Effector memory CD8-positive, alpha-beta T cell (primary cell): Measurements from ENCODE around the gene LDB3.

ENCODE experiments used
- ATAC-seq: fragments of 150-1000 bp; cut with Tn5 transposase; replicated peaks from 2 replicates; pipeline ENCODE4 v1.10.0; 2021; ENCODE audit warnings: mild to moderate bottlenecking, moderate library complexity
- DNase-seq, 3 experiments: peaks; one replicate each; pipeline ENCODE4 v3.0.0; 2021
- H3K27ac Mint-ChIP-seq, 2 donors: one replicate each; pipeline ENCODE4 v1.8.0; 2022; ENCODE audit warnings: mild to moderate bottlenecking in 2 of 2, mixed read lengths in 2 of 2, moderate library complexity in 2 of 2
- H3K27me3 Mint-ChIP-seq, 2 donors: one replicate each; pipeline ENCODE4 v1.8.0; 2022; ENCODE audit warnings: mixed read lengths in 2 of 2
- H3K36me3 Mint-ChIP-seq: one replicate; pipeline ENCODE4 v1.8.0; 2022; ENCODE audit warnings: mild to moderate bottlenecking, moderate library complexity, mixed read lengths; ENCODE audit not compliant: insufficient read depth
- H3K4me1 Mint-ChIP-seq, 2 donors: one replicate each; pipeline ENCODE4 v1.8.0; 2022; ENCODE audit warnings: low read depth in 2 of 2, mixed read lengths in 2 of 2
- H3K4me3 Mint-ChIP-seq, 2 donors: one replicate each; pipeline ENCODE4 v1.8.0; 2022; ENCODE audit warnings: mild to moderate bottlenecking in 2 of 2, mixed read lengths in 2 of 2, moderate library complexity in 2 of 2
- H3K9me3 Mint-ChIP-seq, 2 donors: one replicate each; pipeline ENCODE4 v1.8.0; 2022; ENCODE audit warnings: mixed read lengths in 2 of 2

Gene LDB3

DNA sequence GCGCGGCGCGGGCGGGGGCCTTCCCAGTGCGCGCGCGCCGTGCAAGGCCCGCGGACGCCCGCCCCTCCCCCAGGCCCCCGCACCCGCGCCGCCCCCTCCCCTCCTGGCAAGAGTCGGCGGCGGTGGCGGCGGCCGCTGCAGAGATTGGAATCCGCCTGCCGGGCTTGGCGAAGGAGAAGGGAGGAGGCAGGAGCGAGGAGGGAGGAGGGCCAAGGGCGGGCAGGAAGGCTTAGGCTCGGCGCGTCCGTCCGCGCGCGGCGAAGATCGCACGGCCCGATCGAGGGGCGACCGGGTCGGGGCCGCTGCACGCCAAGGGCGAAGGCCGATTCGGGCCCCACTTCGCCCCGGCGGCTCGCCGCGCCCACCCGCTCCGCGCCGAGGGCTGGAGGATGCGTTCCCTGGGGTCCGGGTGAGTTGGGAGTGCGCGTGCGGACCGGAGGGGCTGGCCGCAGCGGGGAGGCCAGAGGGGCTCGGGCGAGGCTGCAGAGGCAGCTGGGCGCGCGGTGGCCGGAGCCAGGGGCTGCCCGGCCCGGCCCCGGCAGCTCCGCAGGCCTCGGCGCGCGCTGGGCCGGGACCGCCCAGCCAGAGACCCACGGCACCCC is 88.3 kb downstream of the LDB3 start, which contains the start of gene BMPR1A:
Gene BMPR1A (plus strand): TSS at position 109 of the 602 bp plus-strand sequence. CDS start 119,400 bp downstream, outside the sequence.
- Mint-ChIP-seq H3K4me1 (peaks cover 25 to 32% of the 10 kb centered on the region in 2 donors), H3K27me3 (no peaks in the 10 kb centered on the region), H3K4me3 (peak within 1 kb of the TSS; percentile 86 to 87), H3K9me3 (no peaks in the 10 kb centered on the region), H3K27ac (peak within 1 kb of the TSS; percentile 75 to 85), H3K36me3 (peaks cover 5% of the 10 kb centered on the region)
- DNase-seq = no peak
- ATAC-seq = peak; percentile 53

DNA sequence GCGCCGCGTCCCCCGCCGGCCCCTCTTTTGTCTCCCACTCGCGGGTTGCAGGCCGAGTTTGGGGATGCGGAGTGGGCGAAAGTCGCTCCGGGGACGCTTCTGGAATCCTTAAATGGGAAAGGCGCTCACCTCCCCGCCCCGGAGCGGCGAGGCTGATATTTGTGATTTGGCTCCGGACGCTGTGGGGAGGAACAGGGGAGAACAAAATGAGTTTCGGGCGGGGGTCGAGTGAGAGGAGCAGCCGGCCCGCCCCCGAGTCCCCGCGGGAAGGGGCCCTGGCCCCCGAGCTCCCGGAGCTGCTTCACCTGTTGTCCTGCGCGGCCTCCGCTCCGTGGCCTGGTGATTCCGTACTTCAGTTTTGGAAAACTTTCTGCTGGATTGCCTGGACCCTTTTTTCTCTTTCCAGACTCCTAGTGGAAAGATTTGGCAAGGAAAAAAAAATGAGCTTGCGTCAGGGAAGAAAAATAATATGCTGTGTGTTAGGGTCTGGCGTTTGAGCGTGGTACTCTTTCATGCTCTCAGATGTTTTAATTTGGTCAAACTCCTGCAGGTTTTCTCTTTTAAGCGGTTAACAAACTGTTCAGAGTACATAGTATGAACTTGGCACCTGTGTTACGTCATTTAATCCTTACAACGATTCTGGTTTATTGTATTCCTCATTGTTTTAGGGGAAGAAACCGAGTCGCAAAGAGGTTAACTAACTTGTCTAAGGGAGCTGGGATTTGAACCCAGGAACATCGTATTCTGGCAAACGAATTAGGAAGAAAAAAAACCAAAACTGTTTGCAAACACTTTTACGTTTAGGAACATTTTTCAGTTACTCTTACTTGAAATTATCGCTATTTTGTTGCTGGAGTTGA is 89.0 kb downstream of the LDB3 start:
- H3K4me1 Mint-ChIP-seq = peaks cover 27 to 32% of the 10 kb centered on the region in 2 donors
- H3K4me3 Mint-ChIP-seq = peak overlapping the region; percentile 86 to 87
- H3K27ac Mint-ChIP-seq = peak overlapping the region; percentile 75 to 85
- no peaks in the 10 kb centered on the region for H3K27me3 Mint-ChIP-seq
- no peaks in the 10 kb centered on the region for H3K9me3 Mint-ChIP-seq
- DNase-seq (peak in 1 of 3 experiments; percentile 4), ATAC-seq (no peak)
- H3K36me3 Mint-ChIP-seq = peaks cover 5% of the 10 kb centered on the region

DNA sequence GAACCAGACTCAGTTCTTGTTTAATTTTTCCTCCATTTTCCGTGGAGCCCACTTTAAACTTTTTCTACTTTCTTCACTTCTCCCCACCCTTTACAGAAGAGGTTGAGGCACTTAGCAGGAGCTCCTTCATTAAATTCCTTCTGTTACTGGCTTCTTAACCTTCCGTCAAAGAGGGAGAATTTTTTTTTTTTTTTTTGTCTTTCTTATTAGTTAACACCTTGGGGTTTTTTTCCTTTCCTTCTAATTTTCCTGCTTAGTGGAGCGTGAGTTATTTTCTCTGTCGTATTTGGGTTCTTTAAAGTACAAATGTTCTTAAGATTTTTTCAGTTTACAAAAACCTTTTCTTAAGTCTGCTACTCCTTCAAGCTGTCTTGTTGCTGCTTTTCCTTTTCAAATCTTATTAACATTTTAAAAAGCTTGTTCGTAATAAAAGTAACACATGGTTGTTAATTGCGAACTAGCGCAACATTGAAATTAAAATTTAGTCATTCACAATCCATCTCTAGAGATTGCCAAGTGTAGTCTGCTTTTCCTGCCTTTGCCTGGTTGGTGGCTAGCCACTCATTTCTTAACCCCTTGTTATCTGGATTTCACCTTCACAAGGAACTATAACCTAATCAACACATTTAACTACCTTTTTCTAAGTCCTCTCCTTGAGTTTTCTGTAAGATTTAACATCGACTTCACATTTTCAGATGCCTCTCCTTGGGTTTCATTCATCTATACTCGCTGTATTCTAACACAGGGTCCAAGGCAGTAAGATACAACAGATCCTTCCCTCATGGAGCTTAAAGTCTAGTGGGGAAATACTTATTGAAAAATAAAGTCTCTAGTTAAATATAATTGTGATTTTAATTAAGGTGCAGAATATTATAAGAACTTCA is 90.1 kb downstream of the LDB3 start:
- H3K27me3 Mint-ChIP-seq = no peaks in the 10 kb centered on the region

DNA sequence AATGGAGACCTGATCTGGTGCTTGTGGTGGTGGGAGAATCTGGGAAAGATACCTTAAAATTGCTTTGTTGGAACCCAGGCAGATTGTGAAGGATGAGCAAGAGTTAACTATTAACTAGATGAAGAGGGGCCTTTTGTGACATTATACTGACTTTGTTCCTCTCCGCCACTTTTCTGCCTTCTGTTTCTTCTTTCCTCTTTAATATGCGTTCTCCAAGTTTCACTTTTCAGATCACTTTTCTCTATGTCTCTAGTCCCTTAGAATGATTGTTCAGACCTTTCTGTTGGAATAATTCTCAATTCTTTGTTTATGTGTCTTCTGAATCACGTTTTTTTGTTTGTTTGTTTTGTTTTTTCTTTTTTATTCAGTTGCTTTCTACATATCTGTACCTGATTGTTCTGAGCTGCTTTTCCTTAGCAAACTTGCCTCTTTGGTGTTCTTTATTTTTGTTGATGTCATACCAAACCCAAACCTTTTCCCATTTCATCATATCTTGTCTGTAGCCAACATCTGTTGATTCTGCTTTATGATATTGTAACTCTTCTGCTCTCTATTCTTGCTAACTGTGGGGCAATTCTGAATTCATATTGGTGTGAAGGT is 90.9 kb downstream of the LDB3 start:
- no peaks in the 10 kb centered on the region for H3K27me3 Mint-ChIP-seq
- ATAC-seq (no peak), DNase-seq (no peak)
- H3K4me1 Mint-ChIP-seq = peaks cover 27 to 32% of the 10 kb centered on the region in 2 donors
- H3K4me3 Mint-ChIP-seq = peak overlapping the region in 1 of 2 donors; percentile 86
- H3K36me3 Mint-ChIP-seq = peaks cover 5% of the 10 kb centered on the region
- no peak overlapping the region for H3K27ac Mint-ChIP-seq
- H3K9me3 Mint-ChIP-seq = no peaks in the 10 kb centered on the region

More for the DNA sequence above, 90.1 kb downstream of the LDB3 start:
- ATAC-seq (no peak), DNase-seq (no peak)
- H3K36me3 Mint-ChIP-seq = peaks cover 5% of the 10 kb centered on the region
- no peaks in the 10 kb centered on the region for H3K9me3 Mint-ChIP-seq
- peak overlapping the region; percentile 86 to 87 for H3K4me3 Mint-ChIP-seq
- peaks cover 27 to 32% of the 10 kb centered on the region in 2 donors for H3K4me1 Mint-ChIP-seq
- no peak overlapping the region for H3K27ac Mint-ChIP-seq

DNA sequence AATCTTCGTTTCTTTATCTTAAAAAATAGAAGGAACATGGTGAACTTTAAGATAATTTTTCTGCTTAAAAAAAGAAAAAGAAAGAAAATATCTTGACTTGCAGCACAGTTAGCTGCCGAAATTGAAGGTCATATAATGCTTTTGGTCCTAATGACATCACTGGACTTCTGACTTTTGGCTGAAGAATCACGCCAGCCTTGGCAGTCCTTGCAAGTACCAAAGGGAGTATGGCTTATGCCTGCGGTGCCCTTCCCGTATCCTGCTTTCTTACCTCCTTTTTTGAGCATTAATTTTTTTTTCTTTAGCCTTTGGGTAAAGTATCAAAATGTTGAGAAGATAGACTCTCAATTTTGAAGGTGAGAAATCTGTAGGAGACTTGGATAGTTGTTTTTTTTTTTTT is 95.1 kb downstream of the LDB3 start:
- no peak for ATAC-seq
- no peak for DNase-seq
- H3K36me3 Mint-ChIP-seq = peaks cover 4% of the 10 kb centered on the region
- no peaks in the 10 kb centered on the region for H3K27me3 Mint-ChIP-seq
- peaks cover 20 to 39% of the 10 kb centered on the region in 2 donors for H3K4me1 Mint-ChIP-seq
- H3K4me3 Mint-ChIP-seq = no peak overlapping the region
- H3K27ac Mint-ChIP-seq = no peak overlapping the region
- H3K9me3 Mint-ChIP-seq = no peaks in the 10 kb centered on the region

DNA sequence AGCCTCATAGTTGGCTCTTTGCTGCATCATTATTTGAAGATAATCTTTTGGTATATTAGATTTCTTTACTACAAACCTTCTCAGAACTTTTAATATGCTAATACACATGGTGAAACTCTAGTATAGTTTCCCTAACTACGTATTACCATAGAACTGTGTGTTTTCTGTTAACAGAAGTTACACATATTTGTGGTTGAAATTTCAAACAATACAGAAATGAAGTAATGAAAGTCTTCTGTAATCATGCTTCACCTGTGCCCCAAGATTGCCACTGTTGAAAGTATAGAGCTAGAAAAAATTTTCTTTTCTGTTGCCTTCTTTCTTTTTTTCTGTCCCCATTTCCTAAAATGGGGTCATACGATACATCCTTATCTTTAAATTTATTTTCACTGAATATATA is 97.2 kb downstream of the LDB3 start:
- ATAC-seq (no peak), DNase-seq (no peak)
- no peak overlapping the region for H3K4me3 Mint-ChIP-seq
- peaks cover 4% of the 10 kb centered on the region for H3K36me3 Mint-ChIP-seq
- no peaks in the 10 kb centered on the region for H3K27me3 Mint-ChIP-seq
- H3K4me1 Mint-ChIP-seq = peaks cover 26 to 42% of the 10 kb centered on the region in 2 donors
- peak overlapping the region in 1 of 2 donors; percentile 12 for H3K27ac Mint-ChIP-seq
- H3K9me3 Mint-ChIP-seq = no peaks in the 10 kb centered on the region

DNA sequence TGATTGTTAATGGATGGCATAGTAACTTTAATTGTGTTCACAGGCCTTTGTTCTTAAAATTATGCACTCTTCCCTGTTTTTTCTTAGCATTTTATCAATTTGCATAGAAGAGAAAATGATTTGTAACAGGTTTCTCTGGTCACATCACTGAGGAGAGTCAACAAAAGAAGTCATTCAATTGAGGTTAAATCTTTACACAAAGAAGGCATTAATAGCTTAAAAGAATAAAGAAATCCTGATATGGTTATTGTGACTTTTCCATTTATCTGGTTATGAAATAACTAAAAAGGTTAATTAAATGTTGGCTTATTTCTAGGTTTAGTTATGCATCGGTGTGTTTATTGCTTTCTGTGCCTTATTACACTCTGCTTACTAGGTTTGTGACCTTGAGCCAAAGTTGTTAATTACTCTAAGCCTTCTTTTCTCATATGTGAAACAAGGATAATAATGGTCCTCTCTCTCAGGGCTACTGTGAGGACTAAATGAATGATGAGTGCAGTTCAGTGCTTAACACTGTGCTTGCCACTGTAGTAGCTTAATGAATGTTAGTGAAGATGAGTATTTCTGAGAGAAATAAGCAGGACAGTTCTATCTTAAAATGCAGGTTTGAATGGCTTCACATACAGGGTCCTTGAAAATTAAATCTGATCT is 100.2 kb downstream of the LDB3 start:
- Mint-ChIP-seq H3K9me3 (no peaks in the 10 kb centered on the region), H3K36me3 (peaks cover 4% of the 10 kb centered on the region), H3K27me3 (no peaks in the 10 kb centered on the region), H3K4me1 (peaks cover 18 to 33% of the 10 kb centered on the region in 2 donors), H3K4me3 (no peak overlapping the region), H3K27ac (no peak overlapping the region)
- DNase-seq = no peak
- ATAC-seq = no peak

DNA sequence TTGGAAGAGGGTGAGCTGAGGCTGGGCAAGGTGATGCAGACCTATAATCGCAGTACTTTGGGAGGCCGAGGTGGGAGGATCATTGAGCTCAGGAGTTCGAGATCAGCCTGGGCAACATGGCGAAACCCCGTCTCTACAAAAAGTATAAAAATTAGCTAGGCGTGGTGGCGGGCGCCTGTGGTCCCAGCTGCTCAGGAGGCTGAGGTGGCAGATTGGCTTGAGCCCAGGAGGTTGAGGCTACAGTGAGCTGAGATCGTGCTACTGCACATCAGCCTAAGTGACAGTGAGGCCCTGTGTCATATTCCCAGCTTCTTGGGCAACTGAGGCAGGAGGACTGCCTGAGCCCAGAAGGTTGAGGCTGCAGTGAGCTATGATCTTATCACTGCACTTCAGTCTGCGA is 101.7 kb downstream of the LDB3 start:
- H3K27ac Mint-ChIP-seq = peak overlapping the region in 1 of 2 donors; percentile 29
- DNase-seq (no peak), ATAC-seq (no peak)
- peaks cover 4% of the 10 kb centered on the region for H3K36me3 Mint-ChIP-seq
- H3K4me3 Mint-ChIP-seq = peak overlapping the region in 1 of 2 donors; percentile 36
- no peaks in the 10 kb centered on the region for H3K9me3 Mint-ChIP-seq
- peaks cover 18 to 29% of the 10 kb centered on the region in 2 donors for H3K4me1 Mint-ChIP-seq
- no peaks in the 10 kb centered on the region for H3K27me3 Mint-ChIP-seq

DNA sequence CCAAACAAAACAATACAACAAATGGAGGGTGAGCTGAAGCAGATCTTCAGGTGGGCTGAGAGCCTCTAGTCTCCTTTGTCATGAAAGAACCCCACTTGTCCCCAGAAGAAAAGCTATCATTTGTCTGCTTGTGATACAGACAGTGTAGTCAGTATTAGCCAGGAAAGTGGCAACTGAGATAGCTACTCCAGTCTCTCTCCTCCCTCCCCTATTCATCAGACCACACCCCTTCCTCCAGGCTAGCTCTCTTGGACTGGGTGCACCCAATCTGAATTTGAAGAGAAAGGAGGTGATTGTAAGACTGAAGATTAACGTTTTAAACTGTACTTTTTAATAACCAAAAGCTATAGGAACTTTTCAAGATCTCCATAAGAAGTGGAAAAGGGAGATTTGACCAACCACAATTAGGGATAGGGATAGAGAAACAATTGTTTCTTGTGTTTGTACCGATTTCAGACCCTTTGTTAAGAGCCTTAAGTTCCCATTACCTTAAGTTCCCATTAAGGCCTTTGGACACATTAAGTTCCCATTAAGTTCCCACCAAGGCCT is 102.2 kb downstream of the LDB3 start:
- no peak for DNase-seq
- Mint-ChIP-seq H3K27me3 (no peaks in the 10 kb centered on the region), H3K27ac (no peak overlapping the region), H3K4me1 (peaks cover 18 to 28% of the 10 kb centered on the region in 2 donors), H3K36me3 (peaks cover 4% of the 10 kb centered on the region), H3K9me3 (no peaks in the 10 kb centered on the region), H3K4me3 (no peak overlapping the region)
- ATAC-seq = peak; percentile 54

DNA sequence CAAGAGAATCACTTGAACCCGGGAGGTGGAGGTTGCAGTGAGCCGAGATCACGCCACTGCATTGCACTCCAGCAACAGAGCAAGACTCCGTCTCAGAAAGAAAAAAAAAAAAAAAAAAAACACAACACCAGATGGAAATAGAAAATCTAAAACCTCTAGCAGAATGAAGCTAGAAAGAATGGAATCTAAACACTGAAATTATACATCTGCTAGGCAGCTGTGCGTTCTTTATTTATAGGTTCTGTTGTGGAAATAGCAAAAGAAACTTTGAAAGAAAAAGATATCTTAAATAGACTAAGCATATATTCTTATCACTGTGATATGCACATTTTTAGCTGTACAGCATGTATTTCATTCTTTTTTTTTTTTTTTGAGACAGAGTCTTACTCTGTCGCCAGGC is 105.2 kb downstream of the LDB3 start:
- Mint-ChIP-seq H3K4me1 (peaks cover 19% of the 10 kb centered on the region in 2 donors), H3K27me3 (no peaks in the 10 kb centered on the region)
- no peak for ATAC-seq

DNA sequence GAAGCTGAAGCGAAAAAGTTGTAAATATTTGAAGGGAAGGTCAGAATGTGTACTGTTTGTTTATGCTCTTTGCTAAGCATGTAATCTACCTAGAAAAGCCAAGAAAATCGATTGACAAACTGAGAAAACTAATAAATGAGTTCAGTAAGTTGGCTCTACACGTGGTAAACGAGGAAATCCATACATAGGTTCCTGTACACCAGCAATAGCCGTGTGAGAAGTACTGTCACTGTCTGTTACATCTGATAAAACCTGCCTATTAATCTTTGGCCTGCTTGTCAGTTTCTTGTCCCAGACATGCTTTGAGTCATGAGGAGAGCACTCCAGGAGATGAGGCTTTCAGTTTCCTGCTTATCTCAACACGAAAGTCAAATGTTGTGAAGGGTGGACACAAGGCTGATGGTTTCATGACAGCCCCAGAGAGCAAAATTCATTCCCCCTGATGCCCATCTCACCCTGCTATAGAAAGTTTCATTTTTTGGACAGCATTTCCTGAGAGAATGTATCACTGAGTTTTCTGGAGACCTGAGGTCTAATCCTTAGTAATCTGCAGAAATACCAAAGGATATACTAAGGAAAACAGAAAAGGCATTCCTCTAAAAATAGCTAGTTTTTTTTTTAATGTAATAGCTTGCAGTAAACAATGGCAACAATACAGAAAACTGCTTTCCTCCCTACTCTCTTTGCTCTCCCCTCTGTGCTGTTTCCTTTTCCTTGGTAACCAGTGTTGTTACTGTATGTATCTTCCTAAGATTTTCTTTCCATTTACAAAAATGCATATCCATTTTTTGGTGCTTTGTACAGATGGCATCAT is 107.0 kb downstream of the LDB3 start:
- no peak overlapping the region for H3K4me3 Mint-ChIP-seq
- H3K36me3 Mint-ChIP-seq = no peaks in the 10 kb centered on the region
- peaks cover 5 to 7% of the 10 kb centered on the region in 2 donors for H3K4me1 Mint-ChIP-seq

More for the DNA sequence above, 105.2 kb downstream of the LDB3 start:
- no peaks in the 10 kb centered on the region for H3K9me3 Mint-ChIP-seq
- no peaks in the 10 kb centered on the region for H3K36me3 Mint-ChIP-seq
- H3K27ac Mint-ChIP-seq = no peak overlapping the region
- H3K4me3 Mint-ChIP-seq = no peak overlapping the region
- no peak for DNase-seq

DNA sequence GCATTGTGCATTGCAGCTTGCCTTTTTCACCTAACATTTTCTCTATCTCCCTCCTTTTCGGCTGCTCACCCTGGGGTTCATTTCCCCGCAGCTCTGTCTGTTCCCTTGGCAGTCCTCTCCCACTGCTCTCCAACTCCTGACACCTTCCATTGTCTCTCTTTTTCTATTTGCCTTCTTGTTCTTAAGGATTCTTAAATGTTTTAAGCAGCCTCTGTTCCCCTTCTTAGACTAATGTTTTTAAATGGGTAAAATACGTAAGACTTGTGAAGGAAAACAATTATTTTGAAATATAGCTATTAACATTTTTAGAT is 107.5 kb downstream of the LDB3 start:
- no peak overlapping the region for H3K27ac Mint-ChIP-seq
- no peaks in the 10 kb centered on the region for H3K36me3 Mint-ChIP-seq
- H3K4me3 Mint-ChIP-seq = no peak overlapping the region
- DNase-seq (no peak), ATAC-seq (no peak)
- H3K4me1 Mint-ChIP-seq = peaks cover 3 to 5% of the 10 kb centered on the region in 2 donors
- no peaks in the 10 kb centered on the region for H3K27me3 Mint-ChIP-seq
- no peaks in the 10 kb centered on the region for H3K9me3 Mint-ChIP-seq

More for the DNA sequence above, 107.0 kb downstream of the LDB3 start:
- no peaks in the 10 kb centered on the region for H3K9me3 Mint-ChIP-seq
- no peak overlapping the region for H3K27ac Mint-ChIP-seq
- DNase-seq = no peak
- no peaks in the 10 kb centered on the region for H3K27me3 Mint-ChIP-seq
- ATAC-seq = no peak
